DMS153 treated with DMSO at 0.1 percent for 48 hours (cell line): Measurements from ENCODE around the gene GSTA1.
"Not testable (repeated sequence)": the region's sequence is repeated elsewhere in the genome, so short reads cannot be mapped to it uniquely, and the experiment has no call there.

ENCODE experiments used
- DNase-seq: peaks from one replicate; lab custom pipeline; 2025; ENCODE audit not compliant: unreplicated experiment; lab: John Stamatoyannopoulos, UW

The GSTA1 gene

DNA sequence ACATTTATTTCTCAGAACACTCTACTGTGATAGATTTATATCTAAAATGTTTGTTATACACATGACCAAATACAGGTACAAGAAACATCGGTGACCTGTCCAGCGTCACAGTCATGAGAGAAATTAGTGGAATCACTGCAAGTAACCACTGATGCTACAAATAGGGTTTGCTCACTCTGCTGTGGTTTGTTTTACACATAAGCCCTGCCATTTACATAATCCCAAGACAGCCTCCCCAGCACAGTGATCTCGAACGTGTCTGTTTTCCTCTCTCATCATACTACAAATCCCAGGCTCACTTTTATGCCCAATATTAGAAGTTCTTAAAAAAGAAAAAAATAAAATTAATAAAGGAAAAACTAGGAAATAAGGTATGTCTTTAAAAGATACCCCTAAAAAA is 6.2 kb upstream of the GSTA1 start:
- not testable (repeated sequence) for DNase-seq

- no peak for DNase-seq
Observed at GRCh38 chr6:52808660-52809059, 5.0 kb upstream of the GSTA1 start.

- no peak for DNase-seq
Observed at GRCh38 chr6:52802806-52803205, 810 bp downstream of the GSTA1 start.

- DNase-seq, result no peak
Observed at GRCh38 chr6:52801188-52801841, 2.3 kb downstream of the GSTA1 start.

- DNase-seq, result not testable (repeated sequence)
Observed at GRCh38 chr6:52799272-52799671, 4.3 kb downstream of the GSTA1 start.

DNA sequence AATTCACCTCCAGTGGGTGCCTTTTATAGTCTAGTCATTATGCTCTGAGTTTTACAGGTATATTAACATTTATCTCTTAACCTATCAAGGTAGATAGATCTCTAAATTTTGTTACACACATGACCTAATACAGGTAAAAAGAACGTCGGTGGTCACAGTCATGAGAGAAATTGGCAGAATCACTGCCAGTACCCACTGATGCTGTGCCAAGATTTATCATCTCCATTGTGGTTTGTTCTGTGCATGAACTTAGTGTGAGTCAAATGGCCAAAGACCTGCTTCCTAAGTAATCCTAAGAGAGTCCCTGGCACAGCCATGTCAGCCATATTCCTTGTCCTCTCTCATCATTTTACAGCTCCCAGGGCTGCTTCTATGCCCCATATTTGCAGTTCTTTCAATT is 9.2 kb downstream of the GSTA1 start:
- DNase-seq, result not testable (repeated sequence)

DNA sequence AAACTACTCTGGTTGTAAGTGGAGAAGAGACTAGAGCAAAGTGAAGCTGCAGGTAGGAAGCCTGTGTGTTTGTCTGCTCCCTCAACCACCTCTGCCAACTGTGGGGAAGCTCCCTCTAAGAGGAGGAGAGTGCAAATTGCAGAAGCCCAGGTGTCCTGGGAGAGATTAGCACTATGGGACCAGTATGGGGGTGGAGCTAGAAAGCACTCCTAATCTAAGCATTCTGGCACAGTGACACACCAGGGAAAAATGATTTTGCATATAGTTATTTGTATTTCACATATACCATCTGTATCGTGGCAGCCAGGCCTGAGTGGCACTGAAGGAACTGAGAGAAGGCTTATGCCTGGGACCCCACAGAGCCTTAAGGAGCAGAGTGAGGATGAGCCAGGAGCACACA is 12.8 kb downstream of the GSTA1 start:
- DNase-seq, result no peak

DNA sequence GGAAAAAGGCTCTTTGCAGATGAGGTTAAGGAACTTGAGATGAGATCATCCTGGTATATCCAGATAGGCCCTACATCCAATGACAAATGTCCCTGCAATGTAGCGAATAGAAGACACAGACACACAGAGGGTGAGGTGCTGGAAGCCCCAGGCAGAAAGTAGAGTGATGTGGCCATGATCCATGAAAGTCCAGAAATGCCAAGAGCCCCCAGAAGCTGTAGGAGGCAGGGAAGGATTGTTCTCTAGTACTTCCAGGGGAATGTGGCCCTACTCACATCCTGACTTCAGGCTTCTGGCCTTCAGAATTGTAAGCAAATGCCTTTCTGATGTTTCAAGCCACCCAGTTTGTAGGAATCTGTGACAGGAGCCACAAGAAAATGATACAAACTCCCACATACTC is 14.0 kb downstream of the GSTA1 start:
- DNase-seq, result not testable (repeated sequence)

DNA sequence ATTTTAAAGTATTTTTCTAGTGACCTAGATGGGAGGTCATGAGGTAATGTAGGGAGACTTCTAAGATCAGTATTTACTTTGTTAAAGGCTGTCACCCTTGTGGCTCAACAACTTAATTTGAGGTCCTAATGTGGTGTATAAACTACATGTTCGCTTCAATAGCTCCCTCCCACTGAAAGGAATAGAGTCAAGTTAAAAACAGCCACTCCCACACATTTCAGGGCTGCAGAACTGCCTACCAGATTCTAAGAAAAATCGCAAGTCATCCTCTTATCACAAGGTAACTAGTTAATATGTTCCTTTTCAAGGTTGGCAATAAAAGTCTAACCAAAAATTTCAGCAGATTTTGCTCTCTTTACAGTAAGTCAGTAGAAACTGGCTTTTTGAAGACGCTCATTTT is 15.1 kb downstream of the GSTA1 start:
- no peak for DNase-seq

- DNase-seq, result no peak
Observed at GRCh38 chr6:52787917-52788316, 15.7 kb downstream of the GSTA1 start.

DNA sequence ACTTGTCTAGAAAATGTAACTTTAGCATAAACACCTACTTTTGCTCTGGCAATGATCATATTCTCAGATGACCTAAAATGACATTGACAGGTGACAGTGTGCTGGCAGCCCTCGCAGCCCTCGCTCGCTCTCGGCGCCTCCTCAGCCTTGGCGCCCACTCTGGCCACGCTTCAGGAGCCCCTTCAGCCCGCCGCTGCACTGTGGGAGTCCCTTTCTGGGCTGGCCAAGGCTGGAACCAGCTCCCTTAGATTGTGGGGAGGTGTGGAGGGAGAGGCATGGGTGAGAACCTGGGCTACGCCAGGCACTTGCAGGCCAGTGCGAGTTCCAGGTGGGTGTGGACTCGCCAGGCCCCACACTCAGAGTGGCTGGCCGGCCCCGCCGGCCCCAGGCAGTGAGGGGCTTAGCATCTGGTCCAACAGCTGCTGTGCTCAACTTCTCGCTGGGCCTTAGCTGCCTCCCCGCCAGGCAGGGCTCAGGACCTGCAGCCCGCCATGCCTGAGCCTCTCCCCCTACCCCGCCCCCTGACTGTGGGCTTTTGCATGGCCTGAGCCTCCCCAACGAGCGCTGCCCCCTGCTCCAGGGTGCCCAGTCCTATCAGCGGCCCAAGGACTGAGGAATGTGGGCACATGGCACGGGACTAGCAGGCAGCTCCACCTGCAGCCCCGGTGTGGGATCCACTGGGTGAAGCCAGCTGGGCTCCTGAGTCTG is 17.2 kb downstream of the GSTA1 start:
- DNase-seq, result no peak

DNA sequence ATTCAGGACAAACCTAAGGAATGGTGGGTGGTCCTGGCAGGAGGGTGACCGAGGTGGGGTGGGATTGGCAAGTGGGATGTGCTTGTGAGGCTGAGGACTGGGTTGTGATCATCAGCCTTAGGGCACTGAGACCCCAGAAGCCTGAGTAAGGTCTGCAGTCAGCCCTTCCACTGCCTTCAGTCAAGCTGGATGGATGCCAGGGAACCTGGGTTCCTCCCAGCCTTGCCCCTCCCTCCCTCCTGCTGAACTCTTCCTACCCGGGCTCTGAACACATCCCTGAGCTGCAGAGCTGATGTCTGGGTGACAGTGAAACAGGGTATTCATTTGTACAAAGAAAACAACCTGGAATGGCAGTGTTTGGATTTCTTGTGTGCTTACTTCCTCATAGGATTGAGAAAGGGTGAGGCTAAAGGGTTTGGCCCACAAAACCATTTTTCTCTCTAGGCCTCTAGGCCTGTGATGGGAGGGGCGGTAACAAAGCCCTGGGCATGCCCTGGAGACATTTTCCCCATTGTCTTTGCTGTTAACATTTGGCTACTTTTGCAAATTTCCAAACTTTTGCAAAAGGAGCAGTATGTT is 20.8 kb downstream of the GSTA1 start:
- DNase-seq, result not testable (repeated sequence)

- DNase-seq, result not testable (repeated sequence)
Observed at GRCh38 chr6:52782209-52782608, 21.4 kb downstream of the GSTA1 start.

DNA sequence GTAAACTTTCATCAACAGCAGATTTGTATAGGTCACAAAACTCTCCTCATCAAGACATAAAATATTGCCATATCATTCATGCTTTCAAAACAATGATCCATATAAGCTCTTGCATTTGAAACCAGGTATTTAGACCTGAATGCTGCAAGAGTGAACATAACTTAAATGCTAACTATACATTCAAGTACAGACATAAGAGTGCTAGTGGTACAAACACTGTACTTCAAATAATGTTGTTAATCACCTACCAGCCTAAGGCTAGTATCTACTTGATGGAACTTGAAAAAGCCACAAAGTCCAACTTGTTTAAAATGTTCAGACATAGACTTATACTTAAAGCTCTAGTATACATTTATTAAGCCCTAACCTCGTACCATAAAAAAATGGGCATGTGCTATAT is 24.4 kb downstream of the GSTA1 start:
- DNase-seq, result no peak

DNA sequence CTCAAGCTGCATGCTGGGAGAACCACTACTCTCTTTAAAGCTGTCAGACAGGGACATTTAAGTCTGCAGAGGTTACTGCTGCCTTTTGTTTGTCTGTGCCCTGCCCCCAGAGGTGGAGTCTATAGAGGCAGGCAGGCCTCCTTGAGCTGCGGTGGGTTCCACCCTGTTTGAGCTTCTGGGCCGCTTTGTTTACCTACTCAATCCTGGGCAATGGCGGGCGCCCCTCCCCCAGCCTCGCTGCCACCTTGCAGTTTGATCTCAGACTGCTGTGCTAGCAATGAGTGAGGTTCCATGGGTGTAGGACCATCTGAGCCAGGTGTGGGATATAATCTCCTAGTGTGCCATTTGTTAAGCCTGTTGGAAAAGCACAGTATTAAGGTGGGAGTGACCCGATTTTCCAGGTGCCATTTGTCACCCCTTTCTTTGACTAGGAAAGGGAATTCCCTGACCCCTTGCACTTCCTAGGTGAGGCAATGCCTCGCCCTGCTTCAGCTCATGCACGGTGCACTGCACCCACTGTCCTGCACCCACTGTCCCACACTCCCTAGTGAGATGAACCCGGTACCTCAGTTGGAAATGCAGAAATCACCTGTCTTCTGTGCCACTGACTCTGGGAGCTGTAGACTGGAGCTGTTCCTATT is 26.8 kb downstream of the GSTA1 start:
- not testable (repeated sequence) for DNase-seq

GRCh38 chr6:52769399-52769798 is 34.2 kb downstream of the GSTA1 start:
- DNase-seq, result not testable (repeated sequence)

- DNase-seq, result not testable (repeated sequence)
Observed at GRCh38 chr6:52767658-52768057, 36.0 kb downstream of the GSTA1 start.

GRCh38 chr6:52763322-52763916 is 40.2 kb downstream of the GSTA1 start, which contains the start of gene GSTA2:
Gene GSTA2 (minus strand): TSS chr6:52763475. CDS start chr6:52757947, 5,528 bp downstream.
- DNase-seq, result not testable (repeated sequence)

DNA sequence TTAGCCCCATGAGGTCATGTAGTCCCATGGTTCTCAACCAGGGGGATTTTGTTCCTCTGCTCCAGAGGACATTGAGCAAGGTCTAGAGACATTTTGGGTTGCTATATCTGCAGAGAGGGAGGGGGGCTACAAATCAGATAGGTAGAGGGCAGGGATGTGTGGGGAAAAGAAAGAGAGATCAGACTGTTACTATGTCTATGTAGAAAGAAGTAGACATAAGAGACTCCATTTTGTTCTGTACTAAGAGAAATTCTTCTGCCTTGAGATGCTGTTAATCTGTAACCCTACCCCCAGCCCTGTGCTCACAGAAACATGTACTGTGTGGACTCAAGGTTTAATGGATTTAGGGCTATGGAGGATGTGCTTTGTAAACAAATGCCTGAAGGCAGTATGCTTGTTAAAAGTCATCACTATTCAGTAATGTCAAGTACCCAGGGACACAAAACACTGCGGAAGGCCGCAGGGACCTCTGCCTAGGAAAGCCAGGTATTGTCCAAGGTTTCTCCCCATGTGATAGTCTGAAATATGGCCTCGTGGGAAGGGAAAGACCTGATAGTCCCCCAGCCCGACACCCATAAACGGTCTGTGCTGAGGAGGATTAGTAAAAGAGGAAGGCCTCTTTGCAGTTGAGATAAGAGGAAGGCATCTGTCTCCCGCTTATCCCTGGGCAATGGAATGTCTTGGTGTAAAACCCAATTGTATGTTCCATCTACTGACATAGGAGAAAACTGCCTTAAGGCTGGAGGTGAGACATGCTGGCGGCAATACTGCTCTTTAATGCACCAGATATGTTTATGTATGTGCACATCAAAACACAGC is 41.7 kb downstream of the GSTA1 start:
- not testable (repeated sequence) for DNase-seq

- DNase-seq, result no peak
Observed at GRCh38 chr6:52760105-52760765, 43.4 kb downstream of the GSTA1 start.
